Measurements from ENCODE around the gene HOXA3. TPM values are rescaled to one million over a fixed set of nuclear protein-coding genes. Genes with fewer than 3 reads are reported as not detected.

Gene HOXA3
- total and polyA plus RNA-seq, 10 of the 15 experiments (the other 5 are each of a cell fraction or from before 2014, with no cell fraction given), result 0.05 TPM; not detected in 9

GRCh38 chr7:27198871-27199801, 46.8 kb upstream of the HOXA3 start:
- Histone ChIP-seq H3K9me3 (replicated peaks; ENCODE audit: control insufficient read depth, insufficient read depth, low read length) (no peaks in the 10 kb centered on the region; the same call in 2 of the 3 replicates), H3K27ac (ENCODE audit: control insufficient read depth, insufficient read depth) (no peak overlapping the region), H3K27me3 (replicated peaks in 1 of 2; ENCODE audit: control insufficient read depth in 2 of 2, insufficient read depth in 2 of 2, low read length in 1 of 2) (peaks cover 22 to 43% of the 10 kb centered on the region in 2 experiments), H3K4me2 (ENCODE audit: control insufficient read depth, insufficient read depth) (no peak overlapping the region), H3K9ac (ENCODE audit: control insufficient read depth, insufficient read depth, low read length) (no peak overlapping the region), H3K79me2 (ENCODE audit: control insufficient read depth, insufficient read depth, low read length) (no peaks in the 10 kb centered on the region), H3K4me1 (ENCODE audit: control insufficient read depth, insufficient read depth, low read length) (no peaks in the 10 kb centered on the region; the same call in 1 of the 2 replicates), H2AFZ (ENCODE audit: control insufficient read depth, low read depth, low read length) (no peak overlapping the region), H4K20me1 (ENCODE audit: control insufficient read depth, insufficient read depth) (no peaks in the 10 kb centered on the region), H3K4me3 (no peak overlapping the region), H3K36me3 (ENCODE audit: control insufficient read depth in 2 of 2, insufficient read depth in 2 of 2, low read length in 1 of 2) (no peaks in the 10 kb centered on the region)
- ATAC-seq, result no peak
- intact Hi-C loops (cut with micrococcal nuclease; ENCODE audit: unreplicated experiment), result loop anchor here (5.0 kb wide), 2 partner anchors 583 to 898 kb away; no protein-coding TSS in a partner anchor
- no TSS peak for BruUV-seq (replicated peaks)
- ChIA-PET POLR2A (no interaction called here), CTCF (interaction anchor here (0.7 to 1.5 kb wide), 5 partner anchors 375 to 722 kb away, joined by 3 to 10 read pairs (median 5); no protein-coding TSS in a partner anchor), RAD21 (ENCODE audit: unreplicated experiment) (interaction anchor here (1.4 kb wide), 1 partner anchor 722 kb away, joined by 5 read pairs; no protein-coding TSS in a partner anchor), SMC1A (ENCODE audit: uncharacterized antibody, unreplicated experiment) (no interaction called here)
- FAIRE-seq, result no peak
- WGBS (ENCODE audit: insufficient coverage, insufficient replicate concordance, low lambda C conversion rate, missing lambda C conversion rate), result 10% methylated on average over 62 of the region's 93 CpGs
- in situ Hi-C loops (cut with MboI), result loop anchor here (5.0 kb wide), 3 partner anchors 378 to 818 kb away; no protein-coding TSS in a partner anchor
- TF ChIP-seq SUZ12 (IDR thresholded peaks at IDR 0.05; ENCODE audit: unreplicated experiment) (peak; percentile 72), ZZZ3 (IDR thresholded peaks at IDR 0.05; ENCODE audit: control insufficient read depth, insufficient read length, low read depth) (no peak), KDM1A (IDR thresholded peaks at IDR 0.05; ENCODE audit: borderline replicate concordance) (no peak)
- DNase-seq (ENCODE audit: low read depth, low spot score), result no peak

All from GM12878 (cell line).